Lower lobe of right lung (tissue), 2 donors: Measurements from ENCODE around the gene UBE3C. TPM values are rescaled to one million over a fixed set of nuclear protein-coding genes. Genes with fewer than 3 reads are reported as not detected.

Experiments used
- ATAC-seq, 2 donors: fragments of 200-7000 bp; cut with Tn5 transposase; one replicate each; pipeline ENCODE4 v1.9.1; 2020 to 2022; ENCODE audit warnings: mild to moderate bottlenecking in 2 of 2, moderate library complexity in 2 of 2
- DNase-seq: peaks from one replicate; pipeline ENCODE4 v3.0.0-alpha.2; 2020
- H3K27ac ChIP-seq: fragments of 200-600 bp; one replicate; pipeline ENCODE4 v1.8.0; 2022
- H3K27me3 ChIP-seq: fragments of 200-600 bp; one replicate; pipeline ENCODE4 v1.8.0; 2022; ENCODE audit warnings: low read depth
- H3K36me3 ChIP-seq: fragments of 200-600 bp; one replicate; pipeline ENCODE4 v1.8.0; 2022; ENCODE audit warnings: mild to moderate bottlenecking
- H3K4me1 ChIP-seq: fragments of 200-600 bp; one replicate; pipeline ENCODE4 v1.8.0; 2022
- H3K4me3 ChIP-seq: fragments of 200-600 bp; one replicate; pipeline ENCODE4 v1.8.0; 2022; ENCODE audit warnings: mild to moderate bottlenecking
- H3K9me3 ChIP-seq: fragments of 200-600 bp; one replicate; pipeline ENCODE4 v1.8.0; 2022
- intact Hi-C: fragments of 100-400 bp; cut with DNase I; formaldehyde crosslinking; loops from one replicate; pipeline ENCODE4 v1.11.0; 2022
- total RNA-seq: library from RNA; stranded (reverse); fragmentation: NEBNext Ultra II Directional; extraction: Animal tissue kit (Norgen Biotek cat#: 25700); gene quantifications from one replicate; pipeline ENCODE4 v1.2.1, GENCODE V29; 2021
- TF ChIP-seq, protein P1 (sequence below): fragments of 200-600 bp; IDR thresholded peaks from one replicate; pipeline ENCODE4 v1.8.0; 2022; ENCODE audit warnings: antibody characterized with exemption, mild to moderate bottlenecking
- donor health status: DM: no; HTN: yes; CAD: no; lungs with severe emphysema.

The UBE3C gene
- total RNA-seq, 1 donor from 2014 or later: 55.7 TPM

DNA sequence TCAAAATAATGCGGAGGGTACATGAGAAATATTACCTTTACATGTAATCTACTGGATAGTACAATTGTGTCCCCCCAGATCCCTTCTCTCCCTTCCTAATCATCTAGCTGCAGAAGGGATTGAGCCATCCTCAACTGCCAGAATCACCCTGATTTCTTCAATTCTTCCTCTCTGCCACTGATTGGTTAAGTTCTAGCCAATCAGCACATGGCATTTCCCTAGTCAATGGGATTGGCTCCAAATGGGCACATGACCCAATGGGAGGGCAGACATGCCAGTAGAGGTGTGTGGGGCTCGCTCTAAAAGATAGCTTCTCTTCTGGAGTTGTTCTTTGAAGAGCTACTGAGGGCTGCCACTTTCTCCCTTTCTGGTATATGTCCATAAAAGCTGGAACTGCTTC, 20.9 kb upstream of the UBE3C start:
- TF ChIP-seq, protein P1, sequence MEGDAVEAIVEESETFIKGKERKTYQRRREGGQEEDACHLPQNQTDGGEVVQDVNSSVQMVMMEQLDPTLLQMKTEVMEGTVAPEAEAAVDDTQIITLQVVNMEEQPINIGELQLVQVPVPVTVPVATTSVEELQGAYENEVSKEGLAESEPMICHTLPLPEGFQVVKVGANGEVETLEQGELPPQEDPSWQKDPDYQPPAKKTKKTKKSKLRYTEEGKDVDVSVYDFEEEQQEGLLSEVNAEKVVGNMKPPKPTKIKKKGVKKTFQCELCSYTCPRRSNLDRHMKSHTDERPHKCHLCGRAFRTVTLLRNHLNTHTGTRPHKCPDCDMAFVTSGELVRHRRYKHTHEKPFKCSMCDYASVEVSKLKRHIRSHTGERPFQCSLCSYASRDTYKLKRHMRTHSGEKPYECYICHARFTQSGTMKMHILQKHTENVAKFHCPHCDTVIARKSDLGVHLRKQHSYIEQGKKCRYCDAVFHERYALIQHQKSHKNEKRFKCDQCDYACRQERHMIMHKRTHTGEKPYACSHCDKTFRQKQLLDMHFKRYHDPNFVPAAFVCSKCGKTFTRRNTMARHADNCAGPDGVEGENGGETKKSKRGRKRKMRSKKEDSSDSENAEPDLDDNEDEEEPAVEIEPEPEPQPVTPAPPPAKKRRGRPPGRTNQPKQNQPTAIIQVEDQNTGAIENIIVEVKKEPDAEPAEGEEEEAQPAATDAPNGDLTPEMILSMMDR: no peak
- ATAC-seq (no peak), DNase-seq (no peak)
- intact Hi-C loops: no loop called here
- Histone ChIP-seq H3K4me3 (no peak overlapping the region), H3K27ac (no peak overlapping the region), H3K9me3 (no peaks in the 10 kb centered on the region), H3K36me3 (no peaks in the 10 kb centered on the region), H3K4me1 (no peaks in the 10 kb centered on the region), H3K27me3 (no peaks in the 10 kb centered on the region)

DNA sequence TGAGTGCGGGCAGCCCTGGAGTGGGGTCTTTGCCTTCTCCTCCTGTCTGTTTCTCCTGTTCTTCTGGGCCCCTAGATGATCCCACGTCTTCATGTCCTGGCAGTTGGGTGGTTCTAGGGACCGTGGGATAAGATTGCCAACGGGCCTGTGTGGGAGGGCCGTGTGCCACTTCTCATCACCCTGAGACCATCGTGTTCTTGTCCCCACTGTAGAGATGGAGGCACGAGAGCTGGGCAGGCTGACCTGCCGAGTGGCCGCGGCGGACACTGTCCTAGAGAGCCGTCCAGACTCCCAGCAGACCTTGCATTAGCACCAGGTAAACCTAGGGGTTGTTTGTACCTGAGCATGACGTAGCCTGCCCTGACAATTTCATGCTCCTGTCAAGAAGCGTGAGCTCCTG, 18.5 kb upstream of the UBE3C start:
- DNase-seq: no peak
- no peak overlapping the region for H3K27ac ChIP-seq
- H3K4me1 ChIP-seq: no peaks in the 10 kb centered on the region
- H3K4me3 ChIP-seq: no peak overlapping the region
- intact Hi-C loops: no loop called here
- peak in 1 of 2 donors; percentile 29 for ATAC-seq
- TF ChIP-seq, protein P1: no peak
- H3K27me3 ChIP-seq: no peaks in the 10 kb centered on the region
- H3K9me3 ChIP-seq: no peaks in the 10 kb centered on the region
- H3K36me3 ChIP-seq: no peaks in the 10 kb centered on the region

DNA sequence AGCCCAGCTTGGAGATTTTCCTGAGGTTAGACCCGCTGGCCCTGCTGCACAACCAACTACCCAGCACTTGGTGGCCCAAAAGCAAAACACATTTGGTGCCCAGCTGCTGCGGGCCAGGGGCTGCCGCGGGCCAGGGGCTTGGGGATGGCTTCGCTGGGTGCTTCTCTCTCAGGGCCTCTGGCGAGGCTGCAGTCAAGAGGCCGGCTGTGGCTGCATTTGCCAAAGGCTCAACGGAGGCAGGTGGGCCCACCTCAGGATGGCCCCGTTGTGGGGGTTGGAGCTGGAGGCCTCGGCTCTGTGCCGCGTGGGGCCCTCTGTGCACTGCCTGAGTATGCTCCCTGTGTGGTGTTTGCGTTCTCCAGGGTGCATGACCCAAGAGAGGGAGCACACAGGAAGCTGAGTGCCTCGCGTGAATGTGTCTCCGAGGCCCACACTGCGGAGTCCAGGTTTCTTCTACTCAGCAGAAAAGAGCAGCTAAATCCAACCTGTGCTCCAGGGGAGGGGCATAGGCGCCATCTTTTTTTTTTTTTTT, 17.5 kb upstream of the UBE3C start:
- Histone ChIP-seq H3K27ac (no peak overlapping the region), H3K4me1 (no peaks in the 10 kb centered on the region), H3K9me3 (no peaks in the 10 kb centered on the region), H3K36me3 (no peaks in the 10 kb centered on the region), H3K27me3 (no peaks in the 10 kb centered on the region), H3K4me3 (no peak overlapping the region)
- ATAC-seq (no peak), DNase-seq (no peak)
- intact Hi-C loops: no loop called here
- TF ChIP-seq, protein P1: no peak

DNA sequence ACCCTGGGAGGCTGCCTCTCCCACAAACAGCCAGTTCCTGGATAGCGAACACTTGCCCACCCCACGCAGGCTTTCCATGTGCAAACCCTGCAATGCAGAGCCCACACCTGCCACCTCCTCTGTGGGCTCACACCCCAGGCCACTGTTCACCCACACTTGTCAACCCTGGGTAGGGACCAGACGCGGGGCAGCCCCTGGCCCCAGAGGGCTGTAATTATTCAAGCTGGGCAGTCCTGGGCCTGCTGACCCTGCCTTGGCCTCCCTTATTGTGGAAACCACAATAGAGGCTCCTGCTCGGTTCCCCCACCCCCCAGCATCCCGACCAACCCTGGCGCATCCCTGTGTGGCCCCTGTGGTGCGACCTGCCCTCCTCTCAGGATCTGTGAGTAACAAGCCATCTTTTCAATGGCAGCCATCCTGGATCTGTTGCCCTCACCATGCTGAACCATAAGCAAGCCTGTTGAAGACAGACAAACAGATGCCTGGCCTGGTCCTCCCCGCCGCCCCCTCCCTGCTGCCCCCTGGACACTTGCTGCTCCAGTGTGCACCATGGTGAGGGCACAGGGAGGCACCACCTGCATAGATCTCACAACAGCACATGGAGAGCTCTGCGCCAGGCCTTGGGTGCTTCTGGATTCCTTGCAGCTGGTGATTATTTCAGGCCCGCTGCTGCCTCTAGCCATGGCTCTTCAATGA, 15.8 kb upstream of the UBE3C start:
- no peaks in the 10 kb centered on the region for H3K9me3 ChIP-seq

DNA sequence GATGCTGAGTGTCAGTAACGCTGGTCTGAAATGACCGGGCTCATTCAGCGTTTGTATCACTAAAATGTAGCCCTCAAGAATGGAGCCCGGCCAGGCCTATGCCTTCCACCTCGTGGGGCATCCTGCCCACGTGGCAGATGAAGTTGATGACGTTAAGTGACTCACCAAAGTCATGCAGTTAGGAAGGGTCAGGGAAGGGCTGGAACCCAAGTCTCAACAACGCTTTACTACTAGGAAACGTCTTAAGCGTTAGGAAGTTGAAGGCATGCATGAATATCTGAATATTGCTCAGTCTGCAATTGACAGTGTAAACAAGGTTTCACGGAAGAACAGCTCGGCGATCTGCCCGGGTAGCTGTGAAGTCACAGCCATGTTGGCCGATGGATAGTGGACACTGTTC, 14.0 kb upstream of the UBE3C start:
- no peaks in the 10 kb centered on the region for H3K9me3 ChIP-seq
- peaks cover 9% of the 10 kb centered on the region for H3K27me3 ChIP-seq
- TF ChIP-seq, protein P1: no peak
- H3K4me1 ChIP-seq: no peaks in the 10 kb centered on the region
- DNase-seq (no peak), ATAC-seq (no peak)
- H3K27ac ChIP-seq: no peak overlapping the region
- H3K4me3 ChIP-seq: no peak overlapping the region
- no peaks in the 10 kb centered on the region for H3K36me3 ChIP-seq
- intact Hi-C loops: no loop called here

More for the DNA sequence above, 15.8 kb upstream of the UBE3C start:
- intact Hi-C loops: no loop called here
- Histone ChIP-seq H3K4me1 (no peaks in the 10 kb centered on the region), H3K4me3 (no peak overlapping the region), H3K36me3 (no peaks in the 10 kb centered on the region), H3K27me3 (peaks cover 3% of the 10 kb centered on the region), H3K27ac (no peak overlapping the region)
- TF ChIP-seq, protein P1: no peak
- ATAC-seq (peak in 1 of 2 donors; percentile 7), DNase-seq (no peak)
